ENCODE data around the gene NAALADL2.

- no peak for TF ChIP-seq CTCF (IDR thresholded peaks at IDR 0.05)
- no peak for TF ChIP-seq POLR2A (IDR thresholded peaks at IDR 0.05)
These were observed 33.1 kb upstream of the NAALADL2 start for GRCh38 chr3:174826069-174826468.
